D721Med (cell line): ENCODE data around the gene FREM3.
"Not testable (repeated sequence)": the region's sequence is repeated elsewhere in the genome, so short reads cannot be mapped to it uniquely, and the experiment has no call there.

Experiments used
- DNase-seq: peaks from one replicate; pipeline ENCODE4 v3.0.0; 2011; ENCODE audit warnings: low spot score; ENCODE audit not compliant: insufficient read length
- FAIRE-seq: peaks from 2 replicates; lab custom pipeline; 2011; peaks lifted over from hg19 to GRCh38; lab: Jason Lieb, UNC
- TF ChIP-seq, protein P1 (sequence below): IDR thresholded peaks from 2 replicates; pipeline ENCODE4 v1.5.1; 2012; ENCODE audit warnings: mild to moderate bottlenecking, control low read depth; ENCODE audit not compliant: insufficient read depth; ENCODE audit errors: missing control alignments

The FREM3 gene

GRCh38 chr4:143701365-143701764 lies 890 bp upstream of the FREM3 start:
- TF ChIP-seq, protein P1, sequence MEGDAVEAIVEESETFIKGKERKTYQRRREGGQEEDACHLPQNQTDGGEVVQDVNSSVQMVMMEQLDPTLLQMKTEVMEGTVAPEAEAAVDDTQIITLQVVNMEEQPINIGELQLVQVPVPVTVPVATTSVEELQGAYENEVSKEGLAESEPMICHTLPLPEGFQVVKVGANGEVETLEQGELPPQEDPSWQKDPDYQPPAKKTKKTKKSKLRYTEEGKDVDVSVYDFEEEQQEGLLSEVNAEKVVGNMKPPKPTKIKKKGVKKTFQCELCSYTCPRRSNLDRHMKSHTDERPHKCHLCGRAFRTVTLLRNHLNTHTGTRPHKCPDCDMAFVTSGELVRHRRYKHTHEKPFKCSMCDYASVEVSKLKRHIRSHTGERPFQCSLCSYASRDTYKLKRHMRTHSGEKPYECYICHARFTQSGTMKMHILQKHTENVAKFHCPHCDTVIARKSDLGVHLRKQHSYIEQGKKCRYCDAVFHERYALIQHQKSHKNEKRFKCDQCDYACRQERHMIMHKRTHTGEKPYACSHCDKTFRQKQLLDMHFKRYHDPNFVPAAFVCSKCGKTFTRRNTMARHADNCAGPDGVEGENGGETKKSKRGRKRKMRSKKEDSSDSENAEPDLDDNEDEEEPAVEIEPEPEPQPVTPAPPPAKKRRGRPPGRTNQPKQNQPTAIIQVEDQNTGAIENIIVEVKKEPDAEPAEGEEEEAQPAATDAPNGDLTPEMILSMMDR = no peak
- DNase-seq (no peak), FAIRE-seq (no peak)

DNA sequence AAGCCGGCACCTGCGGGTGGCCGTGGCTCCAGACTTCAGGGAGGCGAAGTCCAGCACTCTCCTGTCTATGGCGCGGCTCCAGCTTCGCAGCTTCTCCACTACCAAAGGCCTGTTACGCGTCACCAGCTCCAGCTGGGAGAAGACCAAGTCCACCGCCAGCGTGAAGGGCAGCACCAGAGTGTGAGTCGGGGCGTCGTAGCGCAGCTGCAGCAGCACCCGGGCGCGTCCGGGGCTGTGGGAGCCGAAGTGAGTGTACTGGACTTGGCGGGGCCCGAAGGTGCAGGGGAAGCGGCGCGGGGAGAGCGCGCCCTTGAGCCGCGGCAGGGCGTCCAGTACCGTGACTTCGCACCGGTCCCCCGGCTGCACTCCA lies 444 bp downstream of the FREM3 start:
- FAIRE-seq = no peak

DNA sequence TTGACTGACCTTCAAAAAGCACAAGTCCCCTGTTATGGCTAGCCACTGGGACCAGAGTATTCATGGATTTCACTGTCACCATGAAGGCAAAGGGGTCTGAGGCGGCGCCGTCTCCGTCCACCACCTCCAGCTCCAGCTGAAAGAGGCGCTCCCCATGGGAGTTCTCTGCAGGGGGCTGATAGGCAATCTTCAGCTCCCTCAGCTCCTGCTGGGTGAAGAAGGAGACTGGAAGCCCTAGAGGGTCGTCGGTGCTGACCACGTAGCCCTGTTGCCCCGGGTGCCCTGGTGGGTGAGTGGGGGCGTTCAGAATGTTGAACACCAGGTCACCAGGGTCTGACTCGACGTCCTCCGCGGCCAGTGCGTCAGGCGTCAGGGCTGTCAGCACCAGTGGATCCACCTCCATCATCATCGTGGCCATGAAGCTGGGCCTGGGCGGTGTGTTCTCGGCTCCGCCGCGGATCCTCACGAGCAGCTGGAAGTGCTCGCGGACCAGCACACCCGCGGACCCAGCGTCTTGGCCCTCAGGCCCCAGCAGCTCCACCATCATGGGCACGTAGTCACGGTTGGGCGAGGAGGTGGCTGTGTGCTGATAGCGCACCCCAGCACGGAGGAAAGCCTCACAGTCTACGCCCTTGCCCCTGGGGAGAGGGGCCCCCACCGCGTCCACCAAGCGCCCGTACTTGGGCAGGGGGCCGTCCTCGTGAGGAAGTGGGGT lies 987 bp downstream of the FREM3 start:
- FAIRE-seq = no peak
- TF ChIP-seq, protein P1 = no peak
- DNase-seq = no peak

More for the DNA sequence above, 444 bp downstream of the FREM3 start:
- no peak for DNase-seq
- TF ChIP-seq, protein P1 = no peak

DNA sequence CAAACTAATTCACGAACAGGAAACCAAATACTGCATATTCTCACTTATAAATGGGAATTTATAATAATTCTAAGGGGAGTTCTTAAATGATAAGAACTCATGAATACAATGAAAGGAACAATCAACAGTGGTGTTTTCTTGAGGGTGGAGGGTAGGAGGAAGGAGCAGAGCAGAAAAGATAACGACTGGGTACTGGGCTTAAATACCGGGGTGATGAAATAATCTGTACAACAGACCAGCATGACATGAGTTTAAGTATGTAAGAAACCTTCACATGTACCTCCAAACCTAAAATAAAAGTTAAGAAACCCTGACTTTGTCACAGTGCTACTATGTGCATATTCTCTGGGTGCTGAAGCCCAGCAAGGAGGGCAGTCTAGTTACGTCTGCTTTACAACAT lies 6.6 kb downstream of the FREM3 start:
- TF ChIP-seq, protein P1 = no peak
- FAIRE-seq (no peak), DNase-seq (no peak)

DNA sequence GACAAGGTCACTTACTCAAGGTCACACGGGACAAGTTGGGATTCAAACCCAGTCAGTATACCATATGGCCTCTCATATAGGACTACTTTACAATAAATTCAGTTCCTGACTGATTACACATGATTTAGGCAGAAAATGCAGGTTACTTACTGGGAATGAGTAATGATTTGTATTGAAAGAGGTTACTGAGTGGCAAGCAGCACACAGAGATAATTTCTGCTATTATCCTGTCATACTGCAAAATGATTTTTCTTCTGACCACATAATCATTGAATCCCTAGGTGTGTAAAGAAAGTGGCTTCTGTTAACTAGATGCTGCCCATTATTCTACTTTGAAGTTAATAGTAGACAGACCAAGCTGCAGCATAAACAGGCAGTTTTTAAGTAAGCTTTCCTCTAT lies 8.2 kb downstream of the FREM3 start:
- FAIRE-seq (no peak), DNase-seq (no peak)
- TF ChIP-seq, protein P1 = no peak

GRCh38 chr4:143679434-143679833 lies 21.0 kb downstream of the FREM3 start:
- TF ChIP-seq, protein P1 = no peak
- DNase-seq (no peak), FAIRE-seq (no peak)

DNA sequence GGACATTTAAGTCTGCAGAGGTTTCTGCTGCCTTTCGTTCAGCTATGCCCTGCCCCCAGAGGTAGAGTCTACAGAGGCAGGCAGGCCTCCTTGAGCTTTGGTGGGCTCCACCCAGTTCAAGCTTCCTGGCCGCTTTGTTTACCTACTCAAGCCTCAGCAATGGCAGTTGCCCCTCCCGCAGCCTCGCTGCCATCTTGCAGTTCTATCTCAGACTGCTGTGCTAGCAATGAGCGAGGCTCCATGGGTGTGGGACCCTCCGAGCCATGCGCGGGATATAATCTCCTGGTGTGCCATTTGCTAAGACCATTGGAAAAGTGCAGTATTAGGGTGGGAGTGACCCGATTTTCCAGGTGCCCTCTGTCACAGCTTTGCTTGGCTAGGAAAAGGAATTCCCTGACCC lies 26.8 kb downstream of the FREM3 start:
- DNase-seq, FAIRE-seq: not testable (repeated sequence)
